ENCODE data around the gene TPMT. TPM values are rescaled to one million over a fixed set of nuclear protein-coding genes. Genes with fewer than 3 reads are reported as not detected.
A peak's percentile ranks its signal among the peaks of the same experiment; 100 is the strongest.

Gene TPMT
- total RNA-seq, 5 donors from 2014 or later (not counting 1 experiment from before 2014, with no cell fraction given), result 4.2 to 6.5 (median 5.5) TPM

DNA sequence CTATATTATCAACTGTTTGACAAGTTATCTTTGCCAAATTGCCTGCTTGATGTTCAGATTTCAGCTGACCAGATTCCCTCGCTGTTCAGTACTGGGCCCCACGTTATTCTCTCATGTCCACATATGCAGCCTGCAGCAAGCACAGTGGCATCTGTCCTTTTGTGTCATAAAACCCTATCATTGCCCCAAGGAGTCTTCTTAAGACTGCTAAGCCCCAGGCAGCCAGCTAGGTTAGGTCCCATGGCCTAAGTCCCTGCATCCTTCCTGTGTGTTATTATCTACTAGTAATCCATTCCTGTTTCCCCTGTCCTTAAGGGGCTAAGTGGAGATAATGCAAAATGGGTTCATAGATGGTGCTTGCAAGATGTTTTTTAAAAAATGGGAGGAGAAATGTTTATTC is 7.5 kb upstream of the TPMT start:
- H3K27me3 Mint-ChIP-seq, result no peaks in the 10 kb centered on the region
- H3K27ac Mint-ChIP-seq, result no peak overlapping the region

GRCh38 chr6:18161431-18161830 is 6.6 kb upstream of the TPMT start:
- no peak overlapping the region for H3K4me3 Mint-ChIP-seq
- H3K27me3 Mint-ChIP-seq, result no peaks in the 10 kb centered on the region
- H3K27ac Mint-ChIP-seq, result no peak overlapping the region
- H3K9me3 Mint-ChIP-seq, result no peaks in the 10 kb centered on the region
- WGBS (ENCODE audit: insufficient coverage), result no CpG with 5 or more reads among the region's 2 CpGs
- H3K27ac ChIP-seq (ENCODE audit: low read length), result no peak overlapping the region
- no peak overlapping the region for H3K4me3 ChIP-seq (ENCODE audit: control insufficient read depth in 1 of 2, extremely low read depth in 1 of 2, low read length in 1 of 2)
- POLR2A ChIA-PET, result no interaction called here
- CTCF ChIA-PET, result interaction anchor here in 1 of 2 donors (0.7 kb wide), 1 partner anchor 44 kb away, joined by 3 read pairs; no protein-coding TSS in a partner anchor
- no peaks in the 10 kb centered on the region for H3K9me3 ChIP-seq
- peaks cover 2 to 17% (median 9%) of the 10 kb centered on the region in 3 donors for H3K4me1 Mint-ChIP-seq
- H3K4me1 ChIP-seq (ENCODE audit: control insufficient read depth in 1 of 2, extremely low read depth in 1 of 2, insufficient read depth in 2 of 2, low read length in 2 of 2), result peaks cover 0 to 3% of the 10 kb centered on the region in 2 experiments
- DNase-seq (no peak), ATAC-seq (replicated peaks in 1 of 4) (no peak)
- peaks cover 41% of the 10 kb centered on the region for H3K36me3 Mint-ChIP-seq
- H3K27me3 ChIP-seq (replicated peaks in 1 of 2; ENCODE audit: control insufficient read depth in 2 of 2, extremely low read depth in 1 of 2, insufficient read depth in 2 of 2, low read length in 1 of 2), result no peaks in the 10 kb centered on the region
- peaks cover 4 to 28% of the 10 kb centered on the region in 2 donors for H3K36me3 ChIP-seq (ENCODE audit: control insufficient read depth in 2 of 2, extremely low read depth in 1 of 2, insufficient read depth in 1 of 2, low read length in 1 of 2)

More for the DNA sequence above, 7.5 kb upstream of the TPMT start:
- H3K4me1 Mint-ChIP-seq, result peaks cover 0 to 15% (median 7%) of the 10 kb centered on the region in 3 donors
- H3K9me3 Mint-ChIP-seq, result no peaks in the 10 kb centered on the region
- WGBS (ENCODE audit: insufficient coverage), result 93% methylated on average over 2 of the region's 2 CpGs
- Histone ChIP-seq H3K9me3 (no peaks in the 10 kb centered on the region), H3K27me3 (replicated peaks in 1 of 2; ENCODE audit: control insufficient read depth in 2 of 2, extremely low read depth in 1 of 2, insufficient read depth in 2 of 2, low read length in 1 of 2) (no peaks in the 10 kb centered on the region), H3K4me1 (ENCODE audit: control insufficient read depth in 1 of 2, extremely low read depth in 1 of 2, insufficient read depth in 2 of 2, low read length in 2 of 2) (no peaks in the 10 kb centered on the region), H3K4me3 (ENCODE audit: control insufficient read depth in 1 of 2, extremely low read depth in 1 of 2, low read length in 1 of 2) (no peak overlapping the region), H3K36me3 (ENCODE audit: control insufficient read depth in 2 of 2, extremely low read depth in 1 of 2, insufficient read depth in 1 of 2, low read length in 1 of 2) (peaks cover 10 to 33% of the 10 kb centered on the region in 2 donors), H3K27ac (ENCODE audit: low read length) (no peak overlapping the region)
- DNase-seq, result no peak
- H3K36me3 Mint-ChIP-seq, result peaks cover 41% of the 10 kb centered on the region
- no peak for ATAC-seq (replicated peaks in 1 of 4)
- ChIA-PET POLR2A (no interaction called here), CTCF (interaction anchor here (0.7 kb wide), 2 partner anchors 41 to 119 kb away, joined by 3 to 5 read pairs; no protein-coding TSS in a partner anchor)
- H3K4me3 Mint-ChIP-seq, result no peak overlapping the region

DNA sequence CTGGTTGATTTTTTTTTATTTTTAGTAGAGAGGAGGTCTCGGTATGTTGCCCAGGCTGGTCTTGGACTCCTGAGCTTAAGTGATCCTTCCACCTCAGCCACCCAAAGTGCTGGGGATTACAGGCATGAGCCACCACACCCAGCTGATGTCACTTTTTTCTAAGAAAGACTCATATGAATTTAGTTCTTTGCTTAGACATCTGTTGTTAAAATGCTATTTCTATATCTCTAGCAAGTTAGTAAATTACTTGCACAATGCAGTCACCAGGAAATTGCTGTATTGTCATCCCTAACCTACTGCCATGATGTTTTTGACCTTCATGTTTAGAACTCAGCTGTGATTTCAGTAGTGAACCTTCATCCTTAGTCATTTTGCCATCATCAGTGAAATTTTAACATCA is 6.0 kb upstream of the TPMT start:
- no peaks in the 10 kb centered on the region for H3K9me3 ChIP-seq
- DNase-seq (no peak), ATAC-seq (replicated peaks in 1 of 4) (no peak)
- H3K4me3 ChIP-seq (ENCODE audit: control insufficient read depth in 1 of 2, extremely low read depth in 1 of 2, low read length in 1 of 2), result no peak overlapping the region
- ChIA-PET POLR2A (no interaction called here), CTCF (interaction anchor here in 1 of 2 donors (0.7 kb wide), 1 partner anchor 11 kb away, joined by 7 read pairs; no protein-coding TSS in a partner anchor)
- no CpG with 5 or more reads among the region's 1 CpG for WGBS (ENCODE audit: insufficient coverage)
- H3K9me3 Mint-ChIP-seq, result no peaks in the 10 kb centered on the region
- no peak overlapping the region for H3K27ac ChIP-seq (ENCODE audit: low read length)
- H3K36me3 ChIP-seq (ENCODE audit: control insufficient read depth in 2 of 2, extremely low read depth in 1 of 2, insufficient read depth in 1 of 2, low read length in 1 of 2), result peaks cover 4 to 27% of the 10 kb centered on the region in 2 donors
- H3K27me3 Mint-ChIP-seq, result no peaks in the 10 kb centered on the region
- H3K27me3 ChIP-seq (replicated peaks in 1 of 2; ENCODE audit: control insufficient read depth in 2 of 2, extremely low read depth in 1 of 2, insufficient read depth in 2 of 2, low read length in 1 of 2), result no peaks in the 10 kb centered on the region
- H3K4me3 Mint-ChIP-seq, result no peak overlapping the region
- H3K27ac Mint-ChIP-seq, result no peak overlapping the region
- H3K4me1 Mint-ChIP-seq, result peaks cover 7 to 22% (median 14%) of the 10 kb centered on the region in 3 donors
- peaks cover 41% of the 10 kb centered on the region for H3K36me3 Mint-ChIP-seq
- H3K4me1 ChIP-seq (ENCODE audit: control insufficient read depth in 1 of 2, extremely low read depth in 1 of 2, insufficient read depth in 2 of 2, low read length in 2 of 2), result peaks cover 3 to 9% of the 10 kb centered on the region in 2 experiments

GRCh38 chr6:18155864-18156421 is 1.1 kb upstream of the TPMT start:
- Mint-ChIP-seq H3K27ac (peak overlapping the region; percentile 84 to 88), H3K27me3 (no peaks in the 10 kb centered on the region), H3K36me3 (peaks cover 13% of the 10 kb centered on the region), H3K4me1 (peaks cover 29 to 50% (median 38%) of the 10 kb centered on the region in 3 donors), H3K4me3 (peak overlapping the region; percentile 85 to 97 (median 90)), H3K9me3 (no peaks in the 10 kb centered on the region)
- H3K27me3 ChIP-seq (replicated peaks in 1 of 2; ENCODE audit: control insufficient read depth in 2 of 2, extremely low read depth in 1 of 2, insufficient read depth in 2 of 2, low read length in 1 of 2), result no peaks in the 10 kb centered on the region
- peak in 25 of 35 experiments; percentile 0 to 61 (median 23) for DNase-seq
- peaks cover 0 to 4% of the 10 kb centered on the region in 2 donors for H3K36me3 ChIP-seq (ENCODE audit: control insufficient read depth in 2 of 2, extremely low read depth in 1 of 2, insufficient read depth in 1 of 2, low read length in 1 of 2)
- peak; percentile 10 to 18 (median 16) for ATAC-seq (replicated peaks in 1 of 4)
- peak overlapping the region; percentile 83 for H3K27ac ChIP-seq (ENCODE audit: low read length)
- POLR2A ChIA-PET, result interaction anchor here in 1 of 2 donors (0.6 kb wide), 1 partner anchor 97 kb away, joined by 10 read pairs; no protein-coding TSS in a partner anchor
- H3K9me3 ChIP-seq, result no peaks in the 10 kb centered on the region
- H3K4me3 ChIP-seq (ENCODE audit: control insufficient read depth in 1 of 2, extremely low read depth in 1 of 2, low read length in 1 of 2), result peak overlapping the region; percentile 80 to 95
- peaks cover 18 to 19% of the 10 kb centered on the region in 2 experiments for H3K4me1 ChIP-seq (ENCODE audit: control insufficient read depth in 1 of 2, extremely low read depth in 1 of 2, insufficient read depth in 2 of 2, low read length in 2 of 2)
- WGBS (ENCODE audit: insufficient coverage), result 1% methylated on average over 24 of the region's 26 CpGs
- CTCF ChIA-PET, result interaction anchor here (0.6 to 0.7 kb wide), 2 partner anchors 23 to 102 kb away, joined by 5 read pairs; no protein-coding TSS in a partner anchor

DNA sequence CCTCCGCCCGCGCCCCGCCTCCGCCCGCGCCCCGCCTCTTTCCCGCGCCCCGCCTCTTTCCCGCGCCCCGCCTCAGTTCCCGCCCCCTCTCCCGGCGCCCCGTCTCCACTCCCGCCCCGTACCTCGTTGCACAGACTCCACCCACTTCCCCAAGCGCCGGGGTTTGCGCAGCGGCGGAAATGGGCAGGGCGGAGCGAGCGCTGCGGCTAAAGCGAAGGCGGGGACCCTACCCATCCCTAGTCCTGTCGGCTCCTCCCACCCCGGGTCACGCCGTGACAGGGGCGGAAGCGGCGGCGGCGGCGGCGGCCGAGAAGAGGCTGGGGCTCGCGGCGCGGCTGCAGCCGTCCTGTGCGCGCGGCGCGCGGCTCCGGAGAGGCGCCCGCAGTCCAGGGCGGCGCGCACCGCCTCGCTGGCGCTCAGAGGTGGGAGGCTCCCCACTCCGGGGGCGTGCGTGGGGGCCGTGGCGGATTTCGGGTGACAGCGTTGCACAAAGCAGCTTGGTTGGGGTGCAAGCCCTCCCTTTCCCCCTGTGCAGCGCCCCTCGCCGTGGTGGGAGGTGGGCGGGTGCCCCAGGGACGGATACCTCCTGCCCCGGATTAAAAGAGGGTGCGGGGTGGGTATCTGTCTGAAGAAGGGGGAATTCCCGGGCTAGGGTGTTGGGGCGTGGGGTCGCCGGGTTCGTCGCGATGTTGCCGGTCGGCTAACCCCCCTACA is 430 bp upstream of the TPMT start, which contains the start of gene KDM1B:
Gene KDM1B, plus strand, starts transcription at position 273 of the 714 bp plus-strand sequence. CDS start 4,474 bp downstream, outside the sequence.
- peak; percentile 91 to 96 (median 92) for ATAC-seq (replicated peaks in 1 of 4)
- H3K27me3 Mint-ChIP-seq, result no peaks in the 10 kb centered on the region

GRCh38 chr6:18153311-18153703 is 1.6 kb downstream of the TPMT start:
- Histone ChIP-seq H3K36me3 (ENCODE audit: control insufficient read depth in 2 of 2, extremely low read depth in 1 of 2, insufficient read depth in 1 of 2, low read length in 1 of 2) (peaks cover 0 to 8% of the 10 kb centered on the region in 2 donors), H3K27ac (ENCODE audit: low read length) (no peak overlapping the region), H3K27me3 (replicated peaks in 1 of 2; ENCODE audit: control insufficient read depth in 2 of 2, extremely low read depth in 1 of 2, insufficient read depth in 2 of 2, low read length in 1 of 2) (no peaks in the 10 kb centered on the region), H3K4me1 (ENCODE audit: control insufficient read depth in 1 of 2, extremely low read depth in 1 of 2, insufficient read depth in 2 of 2, low read length in 2 of 2) (peaks cover 18 to 19% of the 10 kb centered on the region in 2 experiments), H3K4me3 (ENCODE audit: control insufficient read depth in 1 of 2, extremely low read depth in 1 of 2, low read length in 1 of 2) (no peak overlapping the region), H3K9me3 (no peaks in the 10 kb centered on the region)
- DNase-seq (no peak), ATAC-seq (replicated peaks in 1 of 4) (no peak)
- Mint-ChIP-seq H3K4me1 (peaks cover 29 to 41% (median 34%) of the 10 kb centered on the region in 3 donors), H3K27me3 (no peaks in the 10 kb centered on the region), H3K27ac (no peak overlapping the region), H3K4me3 (peak overlapping the region in 1 of 3 donors; percentile 97), H3K36me3 (peaks cover 20% of the 10 kb centered on the region), H3K9me3 (no peaks in the 10 kb centered on the region)
- ChIA-PET CTCF (interaction anchor here in 1 of 2 donors (0.6 kb wide), 1 partner anchor 355 kb away, joined by 3 read pairs; no protein-coding TSS in a partner anchor), POLR2A (no interaction called here)

More for the DNA sequence above, 430 bp upstream of the TPMT start, which contains the start of gene KDM1B:
- peak within 1 kb of the TSS; percentile 93 to 97 for H3K27ac Mint-ChIP-seq
- Histone ChIP-seq H3K36me3 (ENCODE audit: control insufficient read depth in 2 of 2, extremely low read depth in 1 of 2, insufficient read depth in 1 of 2, low read length in 1 of 2) (peaks cover 0 to 3% of the 10 kb centered on the region in 2 donors), H3K27ac (ENCODE audit: low read length) (peak within 1 kb of the TSS; percentile 90), H3K27me3 (replicated peaks in 1 of 2; ENCODE audit: control insufficient read depth in 2 of 2, extremely low read depth in 1 of 2, insufficient read depth in 2 of 2, low read length in 1 of 2) (no peaks in the 10 kb centered on the region), H3K4me3 (ENCODE audit: control insufficient read depth in 1 of 2, extremely low read depth in 1 of 2, low read length in 1 of 2) (peak within 1 kb of the TSS; percentile 98), H3K9me3 (no peaks in the 10 kb centered on the region), H3K4me1 (ENCODE audit: control insufficient read depth in 1 of 2, extremely low read depth in 1 of 2, insufficient read depth in 2 of 2, low read length in 2 of 2) (peaks cover 18 to 19% of the 10 kb centered on the region in 2 experiments)
- DNase-seq, result peak; percentile 97 to 100 (median 98)
- H3K4me3 Mint-ChIP-seq, result peak within 1 kb of the TSS; percentile 90 to 97 (median 96)
- POLR2A ChIA-PET, result interaction anchor here in 1 of 2 donors (0.6 kb wide), 1 partner anchor 97 kb away, joined by 10 read pairs; no protein-coding TSS in a partner anchor
- peaks cover 15% of the 10 kb centered on the region for H3K36me3 Mint-ChIP-seq
- peaks cover 29 to 55% (median 38%) of the 10 kb centered on the region in 3 donors for H3K4me1 Mint-ChIP-seq
- WGBS (ENCODE audit: insufficient coverage), result under 1% methylated on average over 64 of the region's 87 CpGs
- no peaks in the 10 kb centered on the region for H3K9me3 Mint-ChIP-seq
- CTCF ChIA-PET, result interaction anchor here (0.6 to 0.7 kb wide), 2 partner anchors 24 to 103 kb away, joined by 5 read pairs; no protein-coding TSS in a partner anchor
